K562 (cell line): Measurements from ENCODE around the gene DMAC2. TPM values are rescaled to one million over a fixed set of nuclear protein-coding genes. Genes with fewer than 3 reads are reported as not detected.

ENCODE experiments used
- CREM ChIP-seq: IDR thresholded peaks from 2 replicates; pipeline ENCODE4 v1.6.1; 2014; ENCODE audit warnings: antibody characterized with exemption, low read depth
- ELF2 ChIP-seq: fragments of 250-450 bp; sonication (Bioruptor Pico); IDR thresholded peaks from 2 replicates; pipeline ENCODE4 v1.5.0; 2021; ENCODE audit warnings: mild to moderate bottlenecking
- JUN ChIP-seq, 2 experiments: sonication (generic) in 1 of 2; formaldehyde crosslinking in 1 of 2; IDR thresholded peaks; 2 replicates each; pipeline versions ENCODE4 v1.6.1 to v1.8.0; 2012 to 2022; ENCODE audit warnings: borderline replicate concordance in 2 of 2, mild to moderate bottlenecking in 2 of 2, improper control_type of control experiment in 1 of 2, low read depth in 1 of 2, low read length in 1 of 2, missing genetic modification reagents in 1 of 2
- JUND ChIP-seq, 2 experiments: IDR thresholded peaks; 2 replicates in 1 of 2; 3 replicates in 1 of 2; pipeline ENCODE4 v1.6.1; 2011; ENCODE audit warnings: borderline replicate concordance in 2 of 2, low read depth in 2 of 2, low read length in 2 of 2, improper control_type of control experiment in 1 of 2, missing biosample characterization in 1 of 2, missing genetic modification characterization in 1 of 2, missing genetic modification reagents in 1 of 2
- KLF16 ChIP-seq: IDR thresholded peaks from 2 replicates; pipeline ENCODE4 v1.6.1; 2016; ENCODE audit warnings: antibody characterized with exemption
- LCOR ChIP-seq: sonication (generic); formaldehyde crosslinking; IDR thresholded peaks from 2 replicates; pipeline ENCODE4 v1.8.0; 2022; ENCODE audit warnings: mild to moderate bottlenecking, missing genetic modification reagents
- POLR2B ChIP-seq: fragments of 450-650 bp; IDR thresholded peaks from 2 replicates; pipeline ENCODE4 v1.6.1; 2018; ENCODE audit warnings: low read depth; ENCODE audit not compliant: partially characterized antibody
- RCOR1 ChIP-seq, 2 experiments: IDR thresholded peaks; 2 replicates each; pipeline ENCODE4 v1.6.1; 2012; ENCODE audit warnings: low read depth in 2 of 2, low read length in 2 of 2, borderline replicate concordance in 1 of 2, improper control_type of control experiment in 1 of 2
- TFE3 ChIP-seq: fragments of 450-650 bp; formaldehyde crosslinking; IDR thresholded peaks from 2 replicates; pipeline ENCODE4 v1.4.0; 2020; ENCODE audit warnings: mild to moderate bottlenecking, mixed read lengths
- U2AF2 ChIP-seq: fragments of 200-400 bp; formaldehyde crosslinking; optimal IDR thresholded peaks from 2 replicates; pipeline ENCODE3; 2017; ENCODE audit warnings: low read depth, mild to moderate bottlenecking, low read length
- ZFP30 ChIP-seq: fragments of 250-450 bp; sonication (Bioruptor Pico); IDR thresholded peaks from 2 replicates; pipeline ENCODE4 v1.8.0; 2022; ENCODE audit warnings: moderate library complexity, mild to moderate bottlenecking, inconsistent platforms, borderline replicate concordance
- ZNF146 ChIP-seq: IDR thresholded peaks from one replicate; pipeline ENCODE4 v1.6.1; 2018; ENCODE audit warnings: missing compliant biosample characterization; ENCODE audit not compliant: unreplicated experiment
- ZNF184 ChIP-seq: sonication (generic); formaldehyde crosslinking; IDR thresholded peaks from 2 replicates; pipeline ENCODE4 v1.5.0; 2020; ENCODE audit warnings: missing genetic modification reagents
- ZNF518B ChIP-seq: fragments of 250-450 bp; sonication (Bioruptor Pico); IDR thresholded peaks from 2 replicates; pipeline ENCODE4 v1.5.0; 2021; ENCODE audit warnings: mild to moderate bottlenecking, moderate library complexity
- polyA plus RNA-seq, 8 experiments: library from polyadenylated mRNA; depleted of rRNA in 4 of 8; stranded (reverse) in 5 of 8; unstranded in 3 of 8; fragments of >200 nt; fragmentation: Nextera tagmentation in 2 of 8; fragmentation: Illumina TruSeq in 1 of 8; extraction: Ambion mirVana in 2 of 8; extraction: Trizol in 1 of 8; gene quantifications; 2 replicates each; pipeline versions ENCODE4 v1.2.1 to v1.2.3, GENCODE V29; 2011 to 2014; ENCODE audit warnings: inconsistent platforms in 1 of 8, missing spikeins in 1 of 8
- total RNA-seq, 7 experiments: library from RNA; depleted of rRNA in 6 of 7; stranded (reverse); fragments of >200 nt in 6 of 7; fragmentation: Illumina TruSeq in 2 of 7; extraction: Trizol in 2 of 7; gene quantifications; 2 replicates each; pipeline versions ENCODE4 v1.2.1 to v1.2.3, GENCODE V29; 2011 to 2021; ENCODE audit warnings: low replicate concordance in 1 of 7
- TF ChIP-seq, protein P1 (sequence below): fragments of 450-650 bp; IDR thresholded peaks from 2 replicates; pipeline ENCODE4 v1.6.1; 2018; ENCODE audit warnings: mild to moderate bottlenecking, low read depth; ENCODE audit not compliant: partially characterized antibody
- TF ChIP-seq, protein P2 (sequence below): IDR thresholded peaks from 2 replicates; pipeline ENCODE4 v1.6.1; 2011; ENCODE audit warnings: borderline replicate concordance, low read depth, mild to moderate bottlenecking, moderate library complexity, low read length; ENCODE audit not compliant: insufficient read depth, poor library complexity, severe bottlenecking

The DMAC2 gene
- total and polyA plus RNA-seq, 9 of the 15 experiments (the other 6 are each of a cell fraction or from before 2014, with no cell fraction given), result 12.9 to 61.2 (median 43.1) TPM

DNA sequence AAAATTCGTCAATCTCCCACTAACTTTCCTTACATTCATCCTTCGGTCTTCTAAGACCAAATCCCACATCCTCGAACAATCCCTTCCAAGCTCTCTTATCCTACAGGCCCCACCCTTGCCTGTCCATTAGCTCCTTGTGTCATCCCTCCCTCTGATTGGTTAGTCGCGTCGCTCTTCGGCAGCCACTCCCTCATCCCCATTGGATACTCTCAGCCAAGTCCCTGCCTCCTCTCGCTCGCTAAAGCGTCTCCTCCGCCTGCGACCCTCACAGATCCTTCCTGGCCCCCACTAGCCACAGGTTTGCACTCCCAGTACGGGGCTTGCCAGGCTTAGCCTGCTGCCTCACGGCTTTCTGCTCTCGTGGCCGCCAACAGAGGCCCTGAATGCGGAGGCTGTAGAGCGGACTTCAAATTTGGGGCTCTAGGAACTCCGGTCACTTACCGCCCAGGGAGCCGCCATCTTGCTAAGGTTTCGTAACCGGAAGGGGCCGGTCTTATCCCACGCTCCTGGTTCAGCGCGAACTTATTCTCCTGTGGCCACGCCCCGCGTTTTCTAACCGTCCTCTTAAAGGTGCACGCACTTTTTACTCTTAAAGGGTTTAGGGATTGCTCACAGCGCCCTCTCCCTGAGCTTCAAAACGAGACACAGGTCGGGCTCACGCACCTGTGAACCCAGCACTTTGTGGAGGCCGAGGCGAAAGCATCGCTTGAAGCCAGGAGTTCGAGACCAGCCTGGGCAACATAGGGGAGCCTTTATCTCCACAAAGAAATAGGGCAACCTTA lies at the start of gene DMAC2 (continued):
- no peak; a peak in 1 of 4 replicates for TF ChIP-seq RCOR1 (IDR thresholded peaks at IDR 0.05; ENCODE audit: borderline replicate concordance in 1 of 2, low read depth in 2 of 2, low read length in 2 of 2)
- peak; percentile 93 for TF ChIP-seq POLR2B
- TF ChIP-seq CREM, result peak; percentile 63
- TF ChIP-seq, protein P1, sequence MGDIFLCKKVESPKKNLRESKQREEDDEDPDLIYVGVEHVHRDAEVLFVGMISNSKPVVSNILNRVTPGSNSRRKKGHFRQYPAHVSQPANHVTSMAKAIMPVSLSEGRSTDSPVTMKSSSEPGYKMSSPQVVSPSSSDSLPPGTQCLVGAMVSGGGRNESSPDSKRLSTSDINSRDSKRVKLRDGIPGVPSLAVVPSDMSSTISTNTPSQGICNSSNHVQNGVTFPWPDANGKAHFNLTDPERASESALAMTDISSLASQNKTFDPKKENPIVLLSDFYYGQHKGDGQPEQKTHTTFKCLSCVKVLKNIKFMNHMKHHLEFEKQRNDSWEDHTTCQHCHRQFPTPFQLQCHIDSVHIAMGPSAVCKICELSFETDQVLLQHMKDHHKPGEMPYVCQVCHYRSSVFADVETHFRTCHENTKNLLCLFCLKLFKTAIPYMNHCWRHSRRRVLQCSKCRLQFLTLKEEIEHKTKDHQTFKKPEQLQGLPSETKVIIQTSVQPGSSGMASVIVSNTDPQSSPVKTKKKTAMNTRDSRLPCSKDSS, result no peak
- TF ChIP-seq, protein P2, sequence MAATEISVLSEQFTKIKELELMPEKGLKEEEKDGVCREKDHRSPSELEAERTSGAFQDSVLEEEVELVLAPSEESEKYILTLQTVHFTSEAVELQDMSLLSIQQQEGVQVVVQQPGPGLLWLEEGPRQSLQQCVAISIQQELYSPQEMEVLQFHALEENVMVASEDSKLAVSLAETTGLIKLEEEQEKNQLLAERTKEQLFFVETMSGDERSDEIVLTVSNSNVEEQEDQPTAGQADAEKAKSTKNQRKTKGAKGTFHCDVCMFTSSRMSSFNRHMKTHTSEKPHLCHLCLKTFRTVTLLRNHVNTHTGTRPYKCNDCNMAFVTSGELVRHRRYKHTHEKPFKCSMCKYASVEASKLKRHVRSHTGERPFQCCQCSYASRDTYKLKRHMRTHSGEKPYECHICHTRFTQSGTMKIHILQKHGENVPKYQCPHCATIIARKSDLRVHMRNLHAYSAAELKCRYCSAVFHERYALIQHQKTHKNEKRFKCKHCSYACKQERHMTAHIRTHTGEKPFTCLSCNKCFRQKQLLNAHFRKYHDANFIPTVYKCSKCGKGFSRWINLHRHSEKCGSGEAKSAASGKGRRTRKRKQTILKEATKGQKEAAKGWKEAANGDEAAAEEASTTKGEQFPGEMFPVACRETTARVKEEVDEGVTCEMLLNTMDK, result no peak
- peak; percentile 37; the same call in 1 of the 2 replicates for TF ChIP-seq JUND (IDR thresholded peaks at IDR 0.05; ENCODE audit: borderline replicate concordance, low read depth, low read length)
- TF ChIP-seq JUND (tag; IDR thresholded peaks at IDR 0.05; ENCODE audit: borderline replicate concordance, low read depth, low read length), result peak; percentile 37; the same call in 1 of the 3 replicates
- no peak for TF ChIP-seq ZNF146 (CRISPR knock-in tag)
- no peak for TF ChIP-seq ZNF184 (CRISPR knock-in tag)
- no peak for TF ChIP-seq ZNF518B
- TF ChIP-seq TFE3 (CRISPR knock-in tag), result no peak
- TF ChIP-seq ZFP30, result no peak
- TF ChIP-seq LCOR (CRISPR knock-in tag), result peak; percentile 90
- no peak for TF ChIP-seq U2AF2
- no peak for TF ChIP-seq JUN (IDR thresholded peaks at IDR 0.05; ENCODE audit: borderline replicate concordance, low read depth, low read length)
- TF ChIP-seq JUN (CRISPR knock-in tag; IDR thresholded peaks at IDR 0.05; ENCODE audit: borderline replicate concordance), result no peak
- peak; percentile 42; the same call in 1 of the 2 replicates for TF ChIP-seq ELF2 (CRISPR knock-in tag)
- 0 out of 2 replicates have a peak, but pooled peaks have one; percentile 39 for TF ChIP-seq KLF16
